Subcutaneous abdominal adipose tissue (tissue), 5 donors: Measurements from ENCODE around the gene TPK1.

ENCODE experiments used
- H3K27ac ChIP-seq: one replicate; pipeline ENCODE4 v1.7.0; 2013; ENCODE audit warnings: low read depth, mild to moderate bottlenecking, inconsistent platforms, low read length, moderate library complexity
- H3K27me3 ChIP-seq, 5 donors: one replicate each; pipeline ENCODE4 v1.7.0; 2013; ENCODE audit warnings: low read length in 5 of 5, inconsistent platforms in 1 of 5; ENCODE audit not compliant: control insufficient read depth in 5 of 5, insufficient read depth in 4 of 5
- H3K36me3 ChIP-seq, 5 donors: one replicate each; pipeline ENCODE4 v1.7.0; 2013; ENCODE audit warnings: low read length in 5 of 5; ENCODE audit not compliant: control insufficient read depth in 5 of 5, insufficient read depth in 5 of 5
- H3K4me1 ChIP-seq, 5 donors: one replicate each; pipeline ENCODE4 v1.7.0; 2013; ENCODE audit warnings: low read length in 5 of 5, mild to moderate bottlenecking in 3 of 5, moderate library complexity in 1 of 5; ENCODE audit not compliant: control insufficient read depth in 5 of 5, insufficient read depth in 5 of 5
- H3K4me3 ChIP-seq, 5 donors: one replicate each; pipeline ENCODE4 v1.7.0; 2013; ENCODE audit warnings: low read length in 5 of 5, low read depth in 1 of 5
- H3K9ac ChIP-seq, 5 donors: one replicate each; pipeline ENCODE4 v1.7.0; 2013; ENCODE audit warnings: low read length in 5 of 5, mild to moderate bottlenecking in 4 of 5, moderate library complexity in 3 of 5
- H3K9me3 ChIP-seq, 5 donors: one replicate each; pipeline ENCODE4 v1.7.0; 2013; ENCODE audit warnings: low read length in 5 of 5; ENCODE audit not compliant: control insufficient read depth in 5 of 5
- donor health status: healthy.
- donor health status: healthy.
- donor health status: healthy.
- donor health status: healthy.
- donor health status: healthy.

Gene TPK1

GRCh38 chr7:144826208-144826607 is 9.6 kb downstream of the TPK1 start:
- no peaks in the 10 kb centered on the region for H3K27me3 ChIP-seq
- no peaks in the 10 kb centered on the region for H3K36me3 ChIP-seq
- no peak overlapping the region for H3K27ac ChIP-seq
- peaks cover 0 to 3% (median 3%) of the 10 kb centered on the region in 5 donors for H3K4me1 ChIP-seq
- H3K4me3 ChIP-seq: no peak overlapping the region
- no peak overlapping the region for H3K9ac ChIP-seq
- H3K9me3 ChIP-seq: no peaks in the 10 kb centered on the region

- peaks cover 0 to 3% (median 3%) of the 10 kb centered on the region in 5 donors for H3K4me1 ChIP-seq
- no peak overlapping the region for H3K27ac ChIP-seq
- H3K9me3 ChIP-seq: no peaks in the 10 kb centered on the region
- no peaks in the 10 kb centered on the region for H3K27me3 ChIP-seq
- no peak overlapping the region for H3K9ac ChIP-seq
- H3K36me3 ChIP-seq: no peaks in the 10 kb centered on the region
- no peak overlapping the region for H3K4me3 ChIP-seq
Observed at GRCh38 chr7:144824360-144824759, 11.5 kb downstream of the TPK1 start.

GRCh38 chr7:144822223-144822622 is 13.6 kb downstream of the TPK1 start:
- H3K4me3 ChIP-seq: no peak overlapping the region
- no peak overlapping the region for H3K27ac ChIP-seq
- no peak overlapping the region for H3K9ac ChIP-seq
- peaks cover 0 to 3% (median 3%) of the 10 kb centered on the region in 5 donors for H3K4me1 ChIP-seq
- H3K27me3 ChIP-seq: no peaks in the 10 kb centered on the region
- H3K9me3 ChIP-seq: no peaks in the 10 kb centered on the region
- H3K36me3 ChIP-seq: no peaks in the 10 kb centered on the region

GRCh38 chr7:144821067-144821466 is 14.8 kb downstream of the TPK1 start:
- H3K9ac ChIP-seq: no peak overlapping the region
- no peaks in the 10 kb centered on the region for H3K27me3 ChIP-seq
- H3K4me1 ChIP-seq: peaks cover 0 to 3% (median 3%) of the 10 kb centered on the region in 5 donors
- no peak overlapping the region for H3K4me3 ChIP-seq
- H3K36me3 ChIP-seq: no peaks in the 10 kb centered on the region
- H3K27ac ChIP-seq: no peak overlapping the region
- H3K9me3 ChIP-seq: no peaks in the 10 kb centered on the region

GRCh38 chr7:144820552-144820951 is 15.3 kb downstream of the TPK1 start:
- Histone ChIP-seq H3K9me3 (no peaks in the 10 kb centered on the region), H3K27me3 (no peaks in the 10 kb centered on the region), H3K9ac (no peak overlapping the region), H3K4me1 (peaks cover 0 to 3% (median 3%) of the 10 kb centered on the region in 5 donors), H3K4me3 (no peak overlapping the region), H3K27ac (no peak overlapping the region), H3K36me3 (no peaks in the 10 kb centered on the region)

- H3K4me3 ChIP-seq: no peak overlapping the region
- H3K27me3 ChIP-seq: no peaks in the 10 kb centered on the region
- H3K9me3 ChIP-seq: no peaks in the 10 kb centered on the region
- H3K9ac ChIP-seq: no peak overlapping the region
- no peaks in the 10 kb centered on the region for H3K36me3 ChIP-seq
- H3K27ac ChIP-seq: no peak overlapping the region
- peaks cover 0 to 3% (median 0%) of the 10 kb centered on the region in 5 donors for H3K4me1 ChIP-seq
Observed at GRCh38 chr7:144819566-144819965, 16.3 kb downstream of the TPK1 start.

- Histone ChIP-seq H3K4me1 (no peaks in the 10 kb centered on the region), H3K27ac (no peak overlapping the region), H3K36me3 (no peaks in the 10 kb centered on the region), H3K27me3 (no peaks in the 10 kb centered on the region), H3K9me3 (no peaks in the 10 kb centered on the region), H3K4me3 (no peak overlapping the region), H3K9ac (no peak overlapping the region)
Observed at GRCh38 chr7:144818511-144818910, 17.3 kb downstream of the TPK1 start.

- H3K9ac ChIP-seq: no peak overlapping the region
- no peaks in the 10 kb centered on the region for H3K9me3 ChIP-seq
- no peaks in the 10 kb centered on the region for H3K36me3 ChIP-seq
- H3K4me3 ChIP-seq: no peak overlapping the region
- peaks cover 0 to 9% (median 0%) of the 10 kb centered on the region in 5 donors for H3K4me1 ChIP-seq
- H3K27me3 ChIP-seq: no peaks in the 10 kb centered on the region
- no peak overlapping the region for H3K27ac ChIP-seq
Observed at GRCh38 chr7:144817001-144817400, 18.9 kb downstream of the TPK1 start.

GRCh38 chr7:144814299-144814698 is 21.6 kb downstream of the TPK1 start:
- peaks cover 0 to 12% (median 0%) of the 10 kb centered on the region in 5 donors for H3K4me1 ChIP-seq
- no peaks in the 10 kb centered on the region for H3K27me3 ChIP-seq
- no peak overlapping the region for H3K27ac ChIP-seq
- no peak overlapping the region for H3K4me3 ChIP-seq
- H3K9me3 ChIP-seq: no peaks in the 10 kb centered on the region
- H3K9ac ChIP-seq: no peak overlapping the region
- H3K36me3 ChIP-seq: no peaks in the 10 kb centered on the region

- Histone ChIP-seq H3K9me3 (no peaks in the 10 kb centered on the region), H3K36me3 (no peaks in the 10 kb centered on the region), H3K4me1 (peaks cover 0 to 12% (median 0%) of the 10 kb centered on the region in 5 donors), H3K9ac (no peak overlapping the region), H3K4me3 (no peak overlapping the region), H3K27me3 (no peaks in the 10 kb centered on the region), H3K27ac (no peak overlapping the region)
Observed at GRCh38 chr7:144812379-144813283, 23.2 kb downstream of the TPK1 start.
